HUES6 (cell line): ENCODE results near the gene LYSMD3.

Experiments used
- H3K27ac ChIP-seq: 2 replicates; pipeline ENCODE4 v1.7.0; 2013; ENCODE audit warnings: low read depth, mild to moderate bottlenecking, low read length, inconsistent platforms
- H3K27me3 ChIP-seq: 2 replicates; pipeline ENCODE4 v1.6.1; 2013; ENCODE audit warnings: low read length; ENCODE audit not compliant: control insufficient read depth, insufficient read depth
- H3K36me3 ChIP-seq: 2 replicates; pipeline ENCODE4 v1.6.1; 2013; ENCODE audit warnings: low read length; ENCODE audit not compliant: control insufficient read depth, insufficient read depth
- H3K4me1 ChIP-seq: 2 replicates; pipeline ENCODE4 v1.6.1; 2013; ENCODE audit warnings: low read length; ENCODE audit not compliant: control insufficient read depth, insufficient read depth
- H3K4me3 ChIP-seq: 2 replicates; pipeline ENCODE4 v1.5.1; 2013; ENCODE audit warnings: low read depth, low read length
- H3K9ac ChIP-seq: one replicate; pipeline ENCODE4 v1.6.1; 2013; ENCODE audit warnings: mild to moderate bottlenecking, low read length
- H3K9me3 ChIP-seq: 2 replicates; pipeline ENCODE4 v1.6.1; 2013; ENCODE audit warnings: low read depth, low read length; ENCODE audit not compliant: control insufficient read depth, insufficient read depth

LYSMD3 gene

DNA sequence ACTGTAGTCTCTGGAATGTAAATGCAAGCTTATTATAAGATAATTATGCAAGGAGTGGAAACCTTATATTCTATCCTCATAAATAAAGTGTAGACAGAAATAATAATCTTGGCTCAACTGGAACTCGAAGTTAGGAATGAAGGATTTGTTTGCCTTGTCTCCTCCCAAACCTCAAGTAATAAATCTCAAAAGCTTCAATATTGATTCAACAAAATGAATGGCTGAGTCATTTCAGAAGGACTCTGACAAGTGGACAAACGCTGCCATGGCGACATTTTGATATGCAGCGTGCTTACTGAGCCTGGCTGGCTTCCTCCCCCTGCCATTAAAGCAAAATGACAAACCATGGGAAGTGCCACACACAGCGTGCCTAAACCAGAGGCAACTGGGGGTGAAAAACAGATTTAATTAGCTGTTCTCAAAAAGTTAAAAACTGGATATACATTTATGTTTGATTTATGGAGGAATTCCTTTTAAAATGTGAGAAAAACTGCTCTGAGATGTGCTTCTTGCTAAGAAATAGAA, 18.7 kb upstream of the LYSMD3 start:
- no peaks in the 10 kb centered on the region for H3K27me3 ChIP-seq
- peaks cover 14% of the 10 kb centered on the region; the same call in 1 of the 2 replicates for H3K4me1 ChIP-seq
- H3K9ac ChIP-seq = no peak overlapping the region
- H3K27ac ChIP-seq = no peak overlapping the region
- no peaks in the 10 kb centered on the region for H3K36me3 ChIP-seq
- no peak overlapping the region for H3K4me3 ChIP-seq
- H3K9me3 ChIP-seq = no peaks in the 10 kb centered on the region

DNA sequence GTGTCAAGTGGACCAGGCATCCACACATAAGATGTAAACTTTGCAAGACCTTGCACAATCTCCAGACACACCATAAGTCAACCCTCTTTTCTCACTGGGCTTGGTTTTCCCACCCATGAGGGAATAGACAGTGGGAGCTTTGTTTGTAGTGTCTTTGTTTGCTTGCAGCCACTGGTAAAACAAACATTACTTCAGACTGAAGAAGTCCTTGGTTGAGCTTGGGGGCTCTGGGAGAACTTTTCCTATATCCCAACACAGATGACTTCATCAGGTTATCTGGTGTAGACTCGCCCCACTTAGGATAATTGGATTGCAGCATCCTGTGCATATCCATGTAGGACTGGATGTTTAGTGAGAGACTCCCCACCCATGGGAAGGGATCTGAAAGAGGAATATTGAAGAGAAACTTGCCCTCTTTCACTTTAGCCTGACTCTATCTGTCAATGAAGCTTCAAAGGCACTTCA, 17.7 kb upstream of the LYSMD3 start:
- H3K9ac ChIP-seq = no peak overlapping the region
- no peaks in the 10 kb centered on the region for H3K27me3 ChIP-seq
- no peak overlapping the region for H3K27ac ChIP-seq
- no peak overlapping the region for H3K4me3 ChIP-seq
- peaks cover 20% of the 10 kb centered on the region for H3K4me1 ChIP-seq
- no peaks in the 10 kb centered on the region for H3K9me3 ChIP-seq
- no peaks in the 10 kb centered on the region for H3K36me3 ChIP-seq

DNA sequence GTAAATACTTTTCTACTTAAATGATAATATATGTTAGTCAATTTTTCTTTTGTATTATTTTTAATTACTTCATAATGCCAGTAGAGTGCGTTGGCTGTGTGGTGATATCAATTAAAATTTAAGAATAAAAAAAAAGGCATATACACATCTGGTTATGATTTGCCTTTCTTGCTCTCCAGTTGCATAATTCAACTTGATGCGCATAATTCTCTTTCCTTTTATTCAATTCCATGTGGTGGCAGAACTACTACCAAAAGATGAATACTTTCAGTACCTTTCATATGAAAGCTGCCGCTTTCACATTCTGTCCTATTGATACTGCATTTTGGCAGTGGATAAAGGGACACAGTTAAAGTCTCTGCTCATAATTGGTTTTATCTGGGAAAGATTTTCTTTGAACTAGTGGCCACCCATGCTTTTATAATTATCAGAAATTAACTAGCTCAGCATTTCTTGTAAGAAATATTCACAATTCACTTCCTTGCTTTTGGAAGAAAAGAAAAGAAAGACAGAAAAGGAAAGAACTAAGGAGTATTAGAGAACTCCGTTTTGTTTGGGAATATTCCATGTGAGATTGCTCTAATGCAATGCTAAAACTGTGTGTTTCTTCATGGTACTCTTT, 16.9 kb upstream of the LYSMD3 start:
- Histone ChIP-seq H3K9me3 (no peaks in the 10 kb centered on the region), H3K36me3 (no peaks in the 10 kb centered on the region), H3K4me3 (no peak overlapping the region), H3K27ac (no peak overlapping the region), H3K9ac (no peak overlapping the region), H3K4me1 (peaks cover 20% of the 10 kb centered on the region), H3K27me3 (no peaks in the 10 kb centered on the region)

DNA sequence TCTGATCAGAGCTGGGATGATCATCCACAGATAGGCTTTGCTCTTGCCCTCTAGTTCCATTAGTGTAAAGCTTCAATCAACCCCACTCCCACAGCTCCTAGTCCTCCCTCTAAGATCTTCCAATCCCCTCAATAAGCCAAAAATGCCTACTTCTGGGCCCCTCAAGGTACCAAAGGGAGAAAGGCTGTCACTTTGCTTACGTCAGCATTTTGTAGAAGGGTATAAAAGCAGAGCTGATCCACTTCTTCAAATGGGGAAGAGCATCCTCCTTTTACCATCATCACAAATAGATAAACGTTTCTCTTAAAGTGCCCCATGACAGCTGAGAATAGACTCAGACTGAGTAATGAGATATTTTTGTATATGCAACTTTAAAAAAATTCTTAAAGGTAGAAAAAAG, 16.1 kb upstream of the LYSMD3 start:
- no peaks in the 10 kb centered on the region for H3K27me3 ChIP-seq
- no peaks in the 10 kb centered on the region for H3K36me3 ChIP-seq
- H3K27ac ChIP-seq = no peak overlapping the region
- H3K9me3 ChIP-seq = no peaks in the 10 kb centered on the region
- H3K4me3 ChIP-seq = no peak overlapping the region
- H3K9ac ChIP-seq = no peak overlapping the region
- peaks cover 20% of the 10 kb centered on the region for H3K4me1 ChIP-seq

DNA sequence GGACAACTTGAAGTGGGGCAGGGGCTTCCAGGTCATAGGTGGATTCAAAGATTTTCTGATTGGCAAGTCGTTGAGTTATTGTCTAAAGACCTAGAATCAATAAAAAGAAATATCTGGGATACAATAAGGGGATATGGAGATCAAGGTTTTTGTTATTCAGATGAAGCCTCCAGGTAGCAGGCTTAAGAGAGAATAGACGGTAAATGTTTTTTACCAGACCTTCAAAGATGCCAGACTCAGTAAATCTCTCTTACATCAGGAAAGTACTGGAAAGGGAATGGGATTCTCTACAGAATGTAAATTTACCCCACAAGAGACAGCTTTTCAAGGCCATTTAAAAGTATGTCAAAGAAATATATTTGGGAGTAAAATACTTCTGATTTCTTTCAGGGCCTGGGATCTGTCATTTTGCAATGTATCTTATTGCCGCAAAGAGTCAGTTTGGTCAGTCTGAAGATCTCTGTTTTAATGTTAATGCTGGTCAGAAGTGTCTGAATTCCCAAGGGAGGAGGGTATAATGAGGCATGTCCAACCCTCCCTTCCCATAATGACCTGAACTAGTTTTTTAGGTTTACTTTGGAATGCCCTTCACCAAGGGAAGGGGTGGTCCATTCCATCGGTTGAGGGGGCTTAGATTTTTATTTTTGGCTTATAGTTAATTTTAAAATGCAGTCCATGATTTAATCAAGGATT, 13.6 kb upstream of the LYSMD3 start:
- Histone ChIP-seq H3K27ac (peak overlapping the region; percentile 59; the same call in 1 of the 2 replicates), H3K9me3 (no peaks in the 10 kb centered on the region), H3K36me3 (no peaks in the 10 kb centered on the region), H3K27me3 (no peaks in the 10 kb centered on the region), H3K4me1 (peaks cover 16% of the 10 kb centered on the region), H3K4me3 (no peak overlapping the region), H3K9ac (no peak overlapping the region)

DNA sequence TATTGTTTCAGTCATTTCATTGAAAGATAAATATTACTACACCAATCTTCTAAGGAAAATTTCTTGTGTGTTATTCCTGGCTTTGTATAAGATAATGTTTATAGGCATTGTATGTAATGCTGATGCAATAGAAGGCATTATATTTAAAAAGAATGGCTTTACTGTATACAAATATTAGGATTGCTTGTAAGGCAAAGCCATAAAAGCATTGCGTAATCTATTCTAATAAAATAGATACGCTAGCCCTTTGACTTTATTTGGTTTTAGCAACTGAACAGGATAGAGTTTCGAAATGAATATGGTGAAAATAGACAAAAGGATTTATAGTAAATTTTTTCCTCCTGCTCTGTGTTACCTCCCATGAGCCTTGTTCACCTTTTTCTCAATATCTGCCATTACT, 5.5 kb upstream of the LYSMD3 start:
- no peaks in the 10 kb centered on the region for H3K36me3 ChIP-seq

DNA sequence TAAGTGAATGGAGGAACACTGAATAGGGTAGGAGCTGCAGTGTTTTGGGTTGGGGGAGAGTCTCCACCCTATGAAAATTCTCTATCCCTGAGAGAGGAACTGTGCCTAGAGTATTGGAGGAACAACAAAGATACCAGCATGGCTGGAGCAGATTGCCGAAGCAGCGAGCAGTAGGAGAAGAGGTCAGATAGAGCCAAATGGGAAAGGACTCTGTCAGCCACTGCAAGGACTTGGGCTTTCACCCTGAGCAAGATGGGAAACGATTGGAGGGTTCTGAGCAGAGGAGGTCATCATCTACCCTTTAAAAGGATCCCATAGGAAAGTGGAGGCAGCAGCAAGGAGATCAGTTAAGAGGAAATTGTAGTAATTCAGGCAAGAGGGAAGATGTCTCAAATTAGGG, 4.4 kb upstream of the LYSMD3 start:
- Histone ChIP-seq H3K27ac (no peak overlapping the region), H3K4me1 (peaks cover 8% of the 10 kb centered on the region; the same call in 1 of the 2 replicates), H3K4me3 (no peak overlapping the region), H3K36me3 (no peaks in the 10 kb centered on the region), H3K27me3 (no peaks in the 10 kb centered on the region), H3K9ac (no peak overlapping the region), H3K9me3 (no peaks in the 10 kb centered on the region)

More for the DNA sequence above, 5.5 kb upstream of the LYSMD3 start:
- Histone ChIP-seq H3K27me3 (no peaks in the 10 kb centered on the region), H3K9ac (no peak overlapping the region), H3K4me3 (no peak overlapping the region), H3K4me1 (peaks cover 8% of the 10 kb centered on the region; the same call in 1 of the 2 replicates), H3K9me3 (no peaks in the 10 kb centered on the region), H3K27ac (no peak overlapping the region)

DNA sequence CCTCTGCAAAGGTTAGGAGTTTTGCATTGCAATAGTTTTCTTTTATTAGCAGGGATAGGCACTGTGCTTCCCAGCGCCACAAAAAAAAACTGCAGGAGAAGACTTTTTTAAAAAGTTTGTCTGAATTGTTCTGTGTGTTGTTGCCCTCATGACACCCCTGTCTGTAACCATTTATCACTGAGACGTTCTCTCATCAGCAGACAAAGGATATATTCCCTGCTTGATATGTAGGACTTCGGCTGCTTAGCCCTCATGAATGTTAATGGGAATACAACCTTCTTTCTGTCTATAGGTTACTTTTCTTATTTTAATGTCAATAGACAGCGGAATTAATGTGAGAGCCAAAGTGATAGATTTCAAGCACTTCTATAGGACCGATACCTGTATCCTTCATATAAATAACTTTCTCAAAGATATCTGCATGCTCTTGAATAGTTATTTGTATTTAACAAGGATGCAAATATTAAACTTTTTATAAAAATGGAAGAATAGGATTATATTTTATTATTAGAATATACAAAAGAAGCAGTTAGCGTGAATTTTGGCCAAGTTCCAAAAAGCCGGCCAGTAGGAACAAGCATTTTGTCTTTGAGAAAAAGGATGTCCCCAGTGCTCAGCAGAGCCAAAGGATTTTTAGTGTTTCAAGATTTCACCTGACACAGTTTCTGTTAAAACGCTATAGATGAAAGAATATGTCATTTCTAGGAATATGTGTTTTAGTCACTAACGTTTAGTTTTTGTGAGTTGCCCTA, 1.5 kb upstream of the LYSMD3 start:
- H3K4me1 ChIP-seq = peaks cover 13% of the 10 kb centered on the region; the same call in 1 of the 2 replicates
- no peaks in the 10 kb centered on the region for H3K9me3 ChIP-seq
- H3K4me3 ChIP-seq = peak overlapping the region; percentile 84
- H3K27ac ChIP-seq = no peak overlapping the region
- no peak overlapping the region for H3K9ac ChIP-seq
- no peaks in the 10 kb centered on the region for H3K27me3 ChIP-seq
- H3K36me3 ChIP-seq = no peaks in the 10 kb centered on the region

DNA sequence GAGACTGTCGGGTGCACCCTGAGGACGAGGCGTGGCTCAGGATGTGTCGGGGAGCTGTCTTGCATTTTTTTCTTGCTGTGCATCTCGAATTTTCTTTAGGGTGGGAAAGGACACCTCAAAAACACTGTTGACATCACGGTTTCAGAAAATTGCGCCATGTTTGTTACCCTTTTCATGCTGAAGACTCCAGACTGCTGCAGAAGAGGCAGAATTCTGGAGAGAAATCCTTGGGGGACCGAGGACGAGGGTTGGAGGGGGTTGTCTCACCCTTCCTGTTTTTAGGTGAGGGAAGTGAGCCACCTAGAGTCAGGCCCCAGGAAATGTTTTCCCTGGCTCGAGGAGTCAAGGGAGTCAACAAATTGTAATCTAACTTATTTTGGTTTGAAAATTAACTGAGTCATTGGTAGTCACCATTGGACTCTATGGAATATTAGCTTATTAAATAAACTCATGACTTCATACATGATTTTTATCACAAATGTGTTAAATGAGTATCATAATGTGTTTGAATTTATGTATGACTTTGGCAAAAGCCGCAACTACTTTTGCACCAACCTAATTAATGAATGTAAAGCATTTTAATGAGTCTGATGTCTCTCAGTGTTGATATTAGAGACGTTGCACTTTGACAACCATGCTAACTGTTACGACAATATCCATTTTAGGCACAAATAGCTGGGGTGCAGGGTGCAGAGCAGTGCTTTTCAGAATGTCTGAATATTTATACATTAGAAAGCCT, 724 bp upstream of the LYSMD3 start:
- Histone ChIP-seq H3K9me3 (no peaks in the 10 kb centered on the region), H3K4me1 (peaks cover 13% of the 10 kb centered on the region; the same call in 1 of the 2 replicates), H3K4me3 (peak overlapping the region; percentile 84), H3K36me3 (peaks cover 1% of the 10 kb centered on the region; the same call in 1 of the 2 replicates), H3K9ac (peak overlapping the region; percentile 83), H3K27ac (no peak overlapping the region), H3K27me3 (no peaks in the 10 kb centered on the region)

DNA sequence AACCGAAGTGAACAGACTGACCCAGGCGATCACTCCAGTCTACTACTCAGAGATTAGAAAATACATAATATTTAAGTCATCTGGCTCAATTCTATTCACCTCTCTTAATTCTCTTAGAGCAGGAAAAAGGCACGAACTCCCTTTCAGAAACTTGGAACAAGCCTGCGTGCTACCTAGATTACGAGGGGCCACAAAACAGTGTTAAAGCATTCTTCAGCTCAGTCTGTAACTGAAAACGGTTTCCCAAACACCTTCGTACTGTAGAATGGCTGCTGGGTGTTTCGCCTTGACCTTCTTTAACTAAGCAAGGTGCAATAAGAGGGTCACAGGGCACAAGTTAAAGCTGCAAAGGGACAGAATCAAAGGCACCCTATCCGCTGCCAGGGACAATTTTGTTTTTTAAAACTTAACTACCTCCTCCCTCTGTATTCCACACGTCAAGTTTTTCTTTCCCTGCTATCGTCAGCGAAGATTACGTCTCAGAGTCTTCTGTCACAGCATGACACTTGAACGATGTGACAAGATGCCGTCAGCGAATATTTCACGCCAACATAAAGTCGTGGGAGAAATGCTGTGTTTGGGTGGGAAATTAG, 687 bp downstream of the LYSMD3 start:
- Histone ChIP-seq H3K36me3 (peaks cover 15% of the 10 kb centered on the region), H3K4me1 (peaks cover 9% of the 10 kb centered on the region; the same call in 1 of the 2 replicates), H3K4me3 (peak overlapping the region; percentile 84), H3K27ac (peak overlapping the region; percentile 49; the same call in 1 of the 2 replicates), H3K9me3 (no peaks in the 10 kb centered on the region), H3K9ac (peak overlapping the region; percentile 81), H3K27me3 (no peaks in the 10 kb centered on the region)
